Glutamatergic neuron (in vitro differentiated cells): ENCODE measurements around the gene PZP. TPM values are rescaled to one million over a fixed set of nuclear protein-coding genes. Genes with fewer than 3 reads are reported as not detected.

ENCODE experiments used
- DNase-seq: peaks from one replicate; pipeline ENCODE4 v3.0.0; 2022
- H3K27ac Mint-ChIP-seq: one replicate; pipeline ENCODE4 v1.8.0; 2020; ENCODE audit warnings: mild to moderate bottlenecking, mixed read lengths, inconsistent platforms; ENCODE audit not compliant: unreplicated experiment
- H3K27me3 Mint-ChIP-seq: one replicate; pipeline ENCODE4 v1.8.0; 2020; ENCODE audit warnings: mild to moderate bottlenecking, moderate library complexity, mixed read lengths, inconsistent platforms; ENCODE audit not compliant: unreplicated experiment
- H3K36me3 Mint-ChIP-seq: one replicate; pipeline ENCODE4 v1.8.0; 2020; ENCODE audit warnings: mild to moderate bottlenecking, mixed read lengths, inconsistent platforms; ENCODE audit not compliant: unreplicated experiment
- H3K4me1 Mint-ChIP-seq: one replicate; pipeline ENCODE4 v1.8.0; 2020; ENCODE audit warnings: mild to moderate bottlenecking, low read depth, mixed read lengths, inconsistent platforms; ENCODE audit not compliant: unreplicated experiment
- H3K4me3 Mint-ChIP-seq: one replicate; pipeline ENCODE4 v1.8.0; 2020; ENCODE audit warnings: mild to moderate bottlenecking, mixed read lengths, inconsistent platforms; ENCODE audit not compliant: unreplicated experiment
- H3K9me3 Mint-ChIP-seq: one replicate; pipeline ENCODE4 v1.8.0; 2020; ENCODE audit warnings: mild to moderate bottlenecking, moderate library complexity, mixed read lengths, inconsistent platforms; ENCODE audit not compliant: unreplicated experiment
- CTCF ChIP-seq: fragments of 200-600 bp; sonication (generic); IDR thresholded peaks from one replicate; pipeline ENCODE4 v1.5.0; 2021; ENCODE audit not compliant: partially characterized antibody, unreplicated experiment
- total RNA-seq: library from RNA; stranded (reverse); fragmentation: NEBNext Ultra II Directional; extraction: Animal tissue kit (Norgen Biotek cat#: 25700); gene quantifications from one replicate; pipeline ENCODE4 v1.2.1, GENCODE V29; 2021; ENCODE audit not compliant: unreplicated experiment

PZP gene
- total RNA-seq, 1 donor from 2014 or later: not detected

DNA sequence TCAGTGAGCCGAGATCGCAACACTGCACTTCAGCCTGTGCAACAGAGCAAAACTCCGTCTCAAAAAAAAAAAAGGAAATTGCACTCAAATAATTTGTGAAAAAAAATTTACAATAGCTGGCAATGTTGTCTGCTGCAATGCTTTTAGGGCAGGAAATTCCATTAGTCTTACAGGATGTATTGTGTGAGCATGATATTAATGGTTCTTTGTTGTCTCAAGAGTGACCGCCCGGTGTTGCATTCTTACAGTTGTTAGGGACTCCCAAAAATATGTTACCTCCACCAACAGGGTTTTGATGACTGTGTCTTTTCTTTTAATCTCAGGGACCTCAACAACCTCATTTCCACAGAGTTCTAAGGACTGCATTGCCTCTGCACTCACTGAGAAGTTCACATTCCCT, 44.8 kb downstream of the PZP start:
- no peak for TF ChIP-seq CTCF
- Mint-ChIP-seq H3K4me1 (no peaks in the 10 kb centered on the region), H3K4me3 (no peak overlapping the region), H3K36me3 (no peaks in the 10 kb centered on the region), H3K27me3 (no peaks in the 10 kb centered on the region), H3K27ac (no peak overlapping the region), H3K9me3 (no peaks in the 10 kb centered on the region)
- DNase-seq: no peak

- DNase-seq: no peak
- TF ChIP-seq CTCF: no peak
- Mint-ChIP-seq H3K27ac (no peak overlapping the region), H3K4me3 (no peak overlapping the region), H3K9me3 (no peaks in the 10 kb centered on the region), H3K27me3 (no peaks in the 10 kb centered on the region), H3K36me3 (no peaks in the 10 kb centered on the region), H3K4me1 (no peaks in the 10 kb centered on the region)
Measured at GRCh38 chr12:9156119-9156518, 52.1 kb downstream of the PZP start.

DNA sequence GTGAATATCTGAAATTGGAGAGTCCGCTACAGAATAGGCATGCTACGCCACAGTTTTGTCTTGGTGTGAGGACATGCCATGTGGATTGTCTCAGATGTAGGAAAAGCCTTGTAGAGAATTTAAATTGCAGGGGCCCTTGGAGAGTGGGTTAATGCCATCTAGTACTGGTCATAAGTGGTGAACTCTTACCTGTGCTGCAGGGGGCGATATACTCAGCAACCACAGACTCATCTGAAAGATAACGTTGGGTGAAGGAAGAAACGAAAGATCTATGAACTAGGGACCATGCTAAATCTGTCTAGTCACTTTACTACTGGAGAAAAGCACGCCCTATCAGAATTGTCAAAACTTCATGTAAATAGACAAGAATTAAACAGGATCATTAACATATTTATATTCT, 58.8 kb downstream of the PZP start:
- Mint-ChIP-seq H3K27ac (peak overlapping the region; percentile 23), H3K27me3 (peaks cover 3% of the 10 kb centered on the region), H3K36me3 (peaks cover 8% of the 10 kb centered on the region), H3K9me3 (peaks cover 2% of the 10 kb centered on the region), H3K4me3 (no peak overlapping the region), H3K4me1 (no peaks in the 10 kb centered on the region)
- DNase-seq: no peak
- no peak for TF ChIP-seq CTCF

GRCh38 chr12:9148926-9149325, 59.3 kb downstream of the PZP start:
- Mint-ChIP-seq H3K27me3 (peaks cover 3% of the 10 kb centered on the region), H3K4me1 (no peaks in the 10 kb centered on the region), H3K4me3 (no peak overlapping the region), H3K36me3 (peaks cover 8% of the 10 kb centered on the region), H3K9me3 (peaks cover 4% of the 10 kb centered on the region), H3K27ac (no peak overlapping the region)
- TF ChIP-seq CTCF: no peak
- no peak for DNase-seq

- no peak overlapping the region for H3K27ac Mint-ChIP-seq
- DNase-seq: no peak
- H3K4me3 Mint-ChIP-seq: no peak overlapping the region
- no peak for TF ChIP-seq CTCF
- peaks cover 3% of the 10 kb centered on the region for H3K27me3 Mint-ChIP-seq
- H3K36me3 Mint-ChIP-seq: peaks cover 8% of the 10 kb centered on the region
- peaks cover 6% of the 10 kb centered on the region for H3K9me3 Mint-ChIP-seq
- no peaks in the 10 kb centered on the region for H3K4me1 Mint-ChIP-seq
Measured at GRCh38 chr12:9147461-9147860, 60.7 kb downstream of the PZP start.
